KMS-11 (cell line): ENCODE data around the gene SORCS2.

Source experiments
- H2AFZ ChIP-seq: fragments of 200-600 bp; sonication (generic); 2 replicates; pipeline ENCODE4 v1.6.1; 2016; ENCODE audit warnings: antibody characterized with exemption, mixed run types, low read depth
- H3K27ac ChIP-seq: fragments of 200-600 bp; sonication (generic); 2 replicates; pipeline ENCODE4 v1.6.1; 2016; ENCODE audit warnings: mild to moderate bottlenecking, mixed run types
- H3K27me3 ChIP-seq: fragments of 200-600 bp; sonication (generic); 2 replicates; pipeline ENCODE4 v1.6.1; 2017; ENCODE audit warnings: mild to moderate bottlenecking, low read depth, mixed run types, moderate library complexity; ENCODE audit not compliant: insufficient read depth
- H3K36me3 ChIP-seq: fragments of 200-600 bp; sonication (generic); 2 replicates; pipeline ENCODE4 v1.6.1; 2017; ENCODE audit warnings: mild to moderate bottlenecking, mixed run types; ENCODE audit not compliant: insufficient read depth
- H3K4me1 ChIP-seq: fragments of 200-600 bp; sonication (generic); 2 replicates; pipeline ENCODE4 v1.6.1; 2016; ENCODE audit warnings: mild to moderate bottlenecking, low read depth, mixed run types; ENCODE audit not compliant: poor library complexity, severe bottlenecking
- H3K4me2 ChIP-seq: fragments of 200-600 bp; sonication (generic); 2 replicates; pipeline ENCODE4 v1.7.0; 2016; ENCODE audit warnings: mild to moderate bottlenecking, mixed run types
- H3K4me3 ChIP-seq: fragments of 200-600 bp; sonication (generic); IDR thresholded peaks from 2 replicates; pipeline ENCODE4 v1.6.1; 2017; ENCODE audit warnings: low read depth, low read length, mixed read lengths; ENCODE audit not compliant: insufficient read depth
- H3K79me2 ChIP-seq: fragments of 200-600 bp; sonication (generic); 2 replicates; pipeline ENCODE4 v1.6.1; 2016; ENCODE audit warnings: low read depth, mixed run types; ENCODE audit not compliant: insufficient read depth
- H3K9ac ChIP-seq: fragments of 200-600 bp; sonication (generic); 2 replicates; pipeline ENCODE4 v1.6.1; 2016; ENCODE audit warnings: mild to moderate bottlenecking, mixed run types
- H4K20me1 ChIP-seq: fragments of 200-600 bp; sonication (generic); 2 replicates; pipeline ENCODE4 v1.6.1; 2016; ENCODE audit warnings: mild to moderate bottlenecking, mixed run types; ENCODE audit not compliant: insufficient read depth
- CTCF ChIP-seq: fragments of 200-600 bp; sonication (generic); conservative IDR thresholded peaks from 2 replicates; pipeline ENCODE4 v1.6.1; 2017; ENCODE audit warnings: low read depth, mild to moderate bottlenecking, antibody characterized with exemption, low read length, moderate library complexity, mixed read lengths

The SORCS2 gene

GRCh38 chr4:7491915-7492314 lies 299.6 kb downstream of the SORCS2 start:
- no peak overlapping the region for H3K9ac ChIP-seq
- peaks cover 16% of the 10 kb centered on the region; the same call in 1 of the 2 replicates for H3K27me3 ChIP-seq
- H3K27ac ChIP-seq: no peak overlapping the region
- no peaks in the 10 kb centered on the region for H3K4me1 ChIP-seq
- no peak overlapping the region for H2AFZ ChIP-seq
- no peaks in the 10 kb centered on the region for H3K79me2 ChIP-seq
- no peak overlapping the region for H3K4me3 ChIP-seq
- H4K20me1 ChIP-seq: no peaks in the 10 kb centered on the region
- no peak overlapping the region for H3K4me2 ChIP-seq
- no peaks in the 10 kb centered on the region for H3K36me3 ChIP-seq
- TF ChIP-seq CTCF: no peak

GRCh38 chr4:7498446-7499200 lies 306.3 kb downstream of the SORCS2 start:
- no peak overlapping the region for H3K4me2 ChIP-seq
- H2AFZ ChIP-seq: no peak overlapping the region
- no peaks in the 10 kb centered on the region for H3K4me1 ChIP-seq
- no peaks in the 10 kb centered on the region for H3K79me2 ChIP-seq
- peaks cover 9% of the 10 kb centered on the region; the same call in 1 of the 2 replicates for H3K27me3 ChIP-seq
- TF ChIP-seq CTCF: no peak
- H3K9ac ChIP-seq: no peak overlapping the region
- H3K36me3 ChIP-seq: no peaks in the 10 kb centered on the region
- no peaks in the 10 kb centered on the region for H4K20me1 ChIP-seq
- H3K27ac ChIP-seq: no peak overlapping the region
- H3K4me3 ChIP-seq: no peak overlapping the region

GRCh38 chr4:7499661-7500060 lies 307.3 kb downstream of the SORCS2 start:
- H4K20me1 ChIP-seq: no peaks in the 10 kb centered on the region
- TF ChIP-seq CTCF: no peak
- H3K36me3 ChIP-seq: no peaks in the 10 kb centered on the region
- H3K9ac ChIP-seq: no peak overlapping the region
- H3K27me3 ChIP-seq: peaks cover 12% of the 10 kb centered on the region; the same call in 1 of the 2 replicates
- H3K27ac ChIP-seq: no peak overlapping the region
- no peak overlapping the region for H3K4me2 ChIP-seq
- no peak overlapping the region for H3K4me3 ChIP-seq
- H3K79me2 ChIP-seq: no peaks in the 10 kb centered on the region
- no peak overlapping the region for H2AFZ ChIP-seq
- H3K4me1 ChIP-seq: no peaks in the 10 kb centered on the region

- Histone ChIP-seq H4K20me1 (no peaks in the 10 kb centered on the region), H3K79me2 (no peaks in the 10 kb centered on the region), H3K4me3 (no peak overlapping the region), H3K4me1 (no peaks in the 10 kb centered on the region), H3K27ac (no peak overlapping the region), H3K4me2 (no peak overlapping the region), H2AFZ (no peak overlapping the region), H3K27me3 (peaks cover 12% of the 10 kb centered on the region; the same call in 1 of the 2 replicates), H3K9ac (no peak overlapping the region), H3K36me3 (no peaks in the 10 kb centered on the region)
- no peak for TF ChIP-seq CTCF
Observed at GRCh38 chr4:7500404-7500803, 308.1 kb downstream of the SORCS2 start.
